Suprapubic skin (tissue), 4 donors: ENCODE data around the gene RUNX3. TPM values are rescaled to one million over a fixed set of nuclear protein-coding genes. Genes with fewer than 3 reads are reported as not detected.
A peak's percentile ranks its signal among the peaks of the same experiment; 100 is the strongest.

Experiments used
- DNase-seq, 2 donors: peaks; one replicate each; pipeline ENCODE4 v3.0.0-alpha.2; 2019; ENCODE audit warnings: low spot score in 2 of 2
- H3K27ac ChIP-seq: fragments of 200-600 bp; sonication (generic); one replicate; pipeline ENCODE4 v1.5.1; 2019
- H3K27me3 ChIP-seq: fragments of 200-600 bp; sonication (generic); one replicate; pipeline ENCODE4 v1.5.1; 2019
- H3K36me3 ChIP-seq: fragments of 200-600 bp; sonication (generic); one replicate; pipeline ENCODE4 v1.5.1; 2019
- H3K4me1 ChIP-seq: fragments of 200-600 bp; sonication (generic); one replicate; pipeline ENCODE4 v1.5.1; 2019
- H3K4me3 ChIP-seq: fragments of 200-600 bp; sonication (generic); one replicate; pipeline ENCODE4 v1.5.1; 2019; ENCODE audit warnings: mild to moderate bottlenecking
- H3K9me3 ChIP-seq: fragments of 200-600 bp; sonication (generic); one replicate; pipeline ENCODE4 v1.5.1; 2019
- CTCF ChIP-seq, 2 donors: fragments of 200-600 bp in 1 of 2; fragments of 450-650 bp in 1 of 2; sonication (generic) in 1 of 2; IDR thresholded peaks; one replicate each; pipeline ENCODE4 v1.5.1; 2016 to 2019; ENCODE audit warnings: antibody characterized with exemption in 2 of 2, mild to moderate bottlenecking in 1 of 2, moderate library complexity in 1 of 2
- EP300 ChIP-seq: sonication (generic); formaldehyde crosslinking; IDR thresholded peaks from one replicate; pipeline ENCODE4 v1.6.1; 2017; ENCODE audit warnings: antibody characterized with exemption
- POLR2A ChIP-seq, 2 donors: fragments of 450-650 bp; IDR thresholded peaks; one replicate each; pipeline ENCODE4 v1.6.1; 2017; ENCODE audit warnings: antibody characterized with exemption in 2 of 2, mild to moderate bottlenecking in 2 of 2, moderate library complexity in 2 of 2
- POLR2AphosphoS5 ChIP-seq, 3 donors: sonication (generic); formaldehyde crosslinking; IDR thresholded peaks; one replicate each; pipeline ENCODE4 v1.6.1; 2017; ENCODE audit warnings: antibody characterized with exemption in 3 of 3
- WGBS: methylation state at CpG from one replicate; pipeline ENCODE4 v1.1.5; 2018; 5-methylcytosine and 5-hydroxymethylcytosine counted together
- total RNA-seq, 4 donors: library from RNA; depleted of rRNA; stranded (reverse); fragments of >200 nt; gene quantifications; one replicate each; pipeline ENCODE4 v1.1.0, GENCODE V29; 2016

RUNX3 gene
- total RNA-seq, 4 donors from 2014 or later: 7.9 to 18.7 (median 13.8) TPM

- no peak for TF ChIP-seq CTCF (IDR thresholded peaks at IDR 0.05)
- TF ChIP-seq EP300: no peak
- TF ChIP-seq POLR2A (IDR thresholded peaks at IDR 0.05): no peak
- no peak for TF ChIP-seq POLR2AphosphoS5 (IDR thresholded peaks at IDR 0.05)
- Histone ChIP-seq H3K27me3 (peaks cover 17% of the 10 kb centered on the region), H3K4me3 (no peak overlapping the region), H3K4me1 (no peaks in the 10 kb centered on the region), H3K27ac (no peak overlapping the region), H3K9me3 (no peaks in the 10 kb centered on the region), H3K36me3 (no peaks in the 10 kb centered on the region)
- peak; percentile 36 to 44 for DNase-seq
- WGBS: 87% methylated on average over 5 of the region's 6 CpGs
These were observed 26.5 kb downstream of the RUNX3 start for GRCh38 chr1:24903560-24903954.

GRCh38 chr1:24903011-24903461 lies 27.0 kb downstream of the RUNX3 start:
- peaks cover 20% of the 10 kb centered on the region for H3K27me3 ChIP-seq
- no peaks in the 10 kb centered on the region for H3K4me1 ChIP-seq
- H3K36me3 ChIP-seq: no peaks in the 10 kb centered on the region
- no peak overlapping the region for H3K4me3 ChIP-seq
- H3K9me3 ChIP-seq: no peaks in the 10 kb centered on the region
- peak; percentile 44 to 55 for DNase-seq
- TF ChIP-seq EP300 (no peak), POLR2AphosphoS5 (IDR thresholded peaks at IDR 0.05) (no peak), CTCF (IDR thresholded peaks at IDR 0.05) (no peak), POLR2A (IDR thresholded peaks at IDR 0.05) (no peak)
- no peak overlapping the region for H3K27ac ChIP-seq
- 95% methylated on average over 4 of the region's 10 CpGs for WGBS

DNA sequence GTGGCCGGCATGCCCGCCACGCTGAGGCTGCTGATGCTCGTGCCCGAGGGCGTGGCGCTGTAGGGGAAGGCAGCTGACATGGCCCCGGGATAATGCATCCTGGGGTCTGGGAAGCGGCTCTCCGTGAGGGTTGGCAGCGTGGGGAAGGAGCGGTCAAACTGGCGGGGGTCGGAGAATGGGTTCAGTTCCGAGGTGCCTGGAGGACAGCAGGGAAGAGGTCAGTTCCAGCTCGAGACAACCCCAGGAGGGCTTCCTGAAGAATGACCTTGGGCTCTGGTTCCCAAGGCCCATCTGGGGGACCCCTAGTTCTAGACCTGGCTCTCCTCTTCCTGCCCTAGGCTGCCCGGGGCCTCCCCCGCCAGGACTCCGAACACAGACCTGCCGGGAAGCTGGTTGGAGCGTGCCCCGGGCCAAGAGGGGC lies 27.6 kb downstream of the RUNX3 start:
- H3K36me3 ChIP-seq: no peaks in the 10 kb centered on the region
- no peaks in the 10 kb centered on the region for H3K4me1 ChIP-seq
- no peak overlapping the region for H3K27ac ChIP-seq
- no peak overlapping the region for H3K4me3 ChIP-seq
- TF ChIP-seq CTCF (IDR thresholded peaks at IDR 0.05) (no peak), POLR2AphosphoS5 (IDR thresholded peaks at IDR 0.05) (no peak), EP300 (no peak), POLR2A (IDR thresholded peaks at IDR 0.05) (no peak)
- H3K9me3 ChIP-seq: no peaks in the 10 kb centered on the region
- H3K27me3 ChIP-seq: peaks cover 20% of the 10 kb centered on the region
- DNase-seq: peak in 1 of 2 donors; percentile 65
- WGBS: 94% methylated on average over 16 of the region's 22 CpGs

DNA sequence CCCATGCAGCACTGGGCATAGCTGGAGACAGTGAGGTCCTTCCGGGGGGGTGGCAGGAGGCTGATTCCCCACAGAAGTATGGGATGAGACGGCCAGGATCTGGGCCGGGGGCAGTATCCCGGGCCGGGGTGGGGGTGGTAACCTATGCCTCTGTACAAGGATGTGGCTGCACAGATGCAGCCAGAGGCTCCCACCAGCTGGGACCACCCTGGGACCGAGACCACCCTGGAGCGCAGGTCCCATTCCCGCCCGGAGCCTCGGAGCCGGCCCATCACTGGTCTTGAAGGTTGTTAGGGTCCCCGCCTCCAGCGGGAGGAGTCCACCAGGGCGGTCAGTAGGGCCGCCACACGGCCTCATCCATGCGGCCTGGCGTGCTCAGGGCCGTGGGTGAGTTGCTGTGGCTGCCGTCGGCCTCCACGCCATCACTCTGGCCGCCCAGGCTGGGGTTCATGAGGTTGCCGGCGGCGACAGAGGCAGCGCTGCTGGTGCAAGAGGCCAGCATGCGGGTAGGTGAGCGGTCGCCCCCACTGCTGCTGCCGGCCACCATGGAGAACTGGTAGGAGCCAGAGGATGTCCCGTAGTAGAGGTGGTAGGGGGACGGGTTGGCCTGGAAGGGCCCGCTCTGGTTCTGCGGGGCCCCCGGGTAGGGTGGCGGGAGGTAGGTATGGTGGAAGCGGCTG lies 28.1 kb downstream of the RUNX3 start:
- no peak overlapping the region for H3K4me3 ChIP-seq
- no peaks in the 10 kb centered on the region for H3K36me3 ChIP-seq
- 97% methylated on average over 13 of the region's 38 CpGs for WGBS
- DNase-seq: peak in 1 of 2 donors; percentile 77
- peaks cover 2% of the 10 kb centered on the region for H3K4me1 ChIP-seq
- no peaks in the 10 kb centered on the region for H3K9me3 ChIP-seq
- no peak overlapping the region for H3K27ac ChIP-seq
- peaks cover 20% of the 10 kb centered on the region for H3K27me3 ChIP-seq
- TF ChIP-seq POLR2A (IDR thresholded peaks at IDR 0.05) (no peak), POLR2AphosphoS5 (IDR thresholded peaks at IDR 0.05) (no peak), EP300 (no peak), CTCF (IDR thresholded peaks at IDR 0.05) (no peak)

- Histone ChIP-seq H3K36me3 (no peaks in the 10 kb centered on the region), H3K27ac (no peak overlapping the region), H3K4me3 (no peak overlapping the region), H3K9me3 (no peaks in the 10 kb centered on the region), H3K4me1 (peaks cover 9% of the 10 kb centered on the region), H3K27me3 (peaks cover 20% of the 10 kb centered on the region)
- 61% methylated on average over 5 of the region's 12 CpGs for WGBS
- DNase-seq: peak; percentile 34 to 74
- TF ChIP-seq EP300 (no peak), POLR2AphosphoS5 (IDR thresholded peaks at IDR 0.05) (no peak), CTCF (IDR thresholded peaks at IDR 0.05) (no peak)
These were observed 28.9 kb downstream of the RUNX3 start for GRCh38 chr1:24900985-24901781.
